DND-41 (cell line): ENCODE measurements around the gene RNASE8.

ENCODE experiments used
- ATAC-seq: fragments of 200-7000 bp; cut with Tn5 transposase; 3 replicates; pipeline ENCODE4 v1.9.1; 2021; ENCODE audit warnings: low read depth; ENCODE audit not compliant: insufficient read depth
- DNase-seq: peaks from one replicate; pipeline ENCODE4 v3.0.0-alpha.2; 2020
- H2AFZ ChIP-seq: 2 replicates; pipeline ENCODE4 v1.6.0; 2012; ENCODE audit warnings: low read depth, low read length
- H3K27ac ChIP-seq: 2 replicates; pipeline ENCODE4 v1.5.1; 2012; ENCODE audit warnings: low read length, inconsistent platforms
- H3K27me3 ChIP-seq: fragments of 200-600 bp; sonication (generic); 2 replicates; pipeline ENCODE4 v1.6.0; 2012; ENCODE audit warnings: low read length, mild to moderate bottlenecking, inconsistent platforms; ENCODE audit not compliant: insufficient read depth, poor library complexity
- H3K36me3 ChIP-seq: 2 replicates; pipeline ENCODE4 v1.5.1; 2012; ENCODE audit warnings: low read length, inconsistent platforms; ENCODE audit not compliant: insufficient read depth
- H3K4me1 ChIP-seq: 2 replicates; pipeline ENCODE4 v1.5.1; 2012; ENCODE audit warnings: mild to moderate bottlenecking, low read length; ENCODE audit not compliant: insufficient read depth
- H3K4me2 ChIP-seq: 2 replicates; pipeline ENCODE4 v1.6.0; 2012; ENCODE audit warnings: mild to moderate bottlenecking, moderate library complexity, low read length, inconsistent platforms; ENCODE audit not compliant: insufficient read depth
- H3K4me3 ChIP-seq, 2 experiments: fragments of 200-600 bp in 1 of 2; shearing (Covaris generic) in 1 of 2; 2 replicates each; pipeline ENCODE4 v1.5.1; 2012 to 2016; ENCODE audit warnings: inconsistent platforms in 2 of 2, low read length in 2 of 2, mild to moderate bottlenecking in 2 of 2, low read depth in 1 of 2, moderate library complexity in 1 of 2
- H3K79me2 ChIP-seq: 2 replicates; pipeline ENCODE4 v1.6.0; 2012; ENCODE audit warnings: low read length, inconsistent platforms; ENCODE audit not compliant: insufficient read depth
- H3K9ac ChIP-seq: 2 replicates; pipeline ENCODE4 v1.6.0; 2012; ENCODE audit warnings: low read depth, mild to moderate bottlenecking, inconsistent platforms, low read length, moderate library complexity
- H3K9me3 ChIP-seq: 2 replicates; pipeline ENCODE4 v1.5.1; 2012; ENCODE audit warnings: low read length, moderate library complexity, mild to moderate bottlenecking, inconsistent platforms; ENCODE audit not compliant: insufficient read depth, severe bottlenecking
- H4K20me1 ChIP-seq: 2 replicates; pipeline ENCODE4 v1.6.0; 2012; ENCODE audit warnings: low read length; ENCODE audit not compliant: insufficient read depth
- EZH2 ChIP-seq: IDR thresholded peaks from 3 replicates; pipeline ENCODE4 v1.6.1; 2012; ENCODE audit warnings: borderline replicate concordance, low read depth, mild to moderate bottlenecking, moderate library complexity, low read length, inconsistent platforms; ENCODE audit not compliant: severe bottlenecking
- TF ChIP-seq, protein P1 (sequence below): IDR thresholded peaks from 2 replicates; pipeline ENCODE4 v1.5.1; 2012; ENCODE audit warnings: borderline replicate concordance, low read length, moderate library complexity, mild to moderate bottlenecking; ENCODE audit not compliant: poor library complexity, severe bottlenecking; ENCODE audit errors: extremely low read depth

Gene RNASE8

DNA sequence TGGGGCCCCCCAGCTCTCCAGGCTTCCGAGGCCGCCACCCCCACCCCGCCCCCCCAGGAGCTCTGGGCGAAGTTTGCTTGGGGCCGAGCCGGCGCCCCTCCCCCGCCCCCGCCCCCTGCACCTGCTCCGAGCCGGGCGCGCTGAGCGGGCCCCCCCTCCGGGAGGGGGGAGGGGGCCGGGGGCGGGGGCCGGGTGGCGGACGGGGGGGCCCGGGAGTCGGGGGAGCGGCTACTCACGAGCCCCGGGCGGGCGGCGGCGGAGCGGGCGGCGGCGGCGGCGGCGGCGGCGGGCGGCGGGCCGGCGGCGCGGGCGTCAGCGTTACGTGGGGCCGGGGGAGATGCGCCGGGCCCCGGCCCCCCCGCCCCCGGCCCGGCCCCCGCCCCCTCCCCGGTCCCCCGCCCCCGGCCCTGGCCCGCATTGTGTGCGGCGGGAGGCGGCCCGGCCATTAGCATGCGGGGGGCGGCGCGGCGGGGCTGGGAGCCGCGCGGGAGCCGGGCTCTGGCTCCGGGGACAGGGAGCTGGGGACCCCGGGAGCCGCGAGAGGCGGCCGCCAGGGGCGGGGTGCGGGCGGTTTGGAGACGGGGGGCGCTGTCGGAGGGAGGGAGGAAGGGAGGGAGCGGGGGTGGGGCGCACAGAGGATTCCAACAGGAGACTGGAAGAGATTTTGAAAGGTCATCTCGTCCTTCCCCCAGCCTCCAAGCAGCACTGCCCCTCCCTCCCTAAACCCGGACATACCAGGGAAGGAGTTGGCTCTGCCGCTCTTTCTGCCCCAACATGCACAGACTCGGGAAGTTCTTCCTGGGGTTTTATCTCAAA, 40.7 kb downstream of the RNASE8 start, which contains the start of gene ZNF219:
Gene ZNF219 (minus strand): TSS at position 580 of the 816 bp plus-strand sequence. CDS start 5,064 bp downstream, outside the sequence.
- Histone ChIP-seq H3K27ac (peak within 1 kb of the TSS; percentile 80), H2AFZ (peak within 1 kb of the TSS; percentile 76), H3K4me3 (peak within 1 kb of the TSS; percentile 73 to 79), H3K36me3 (no peaks in the 10 kb centered on the region; the same call in 1 of the 2 replicates), H3K4me2 (peak within 1 kb of the TSS; percentile 90), H3K4me1 (peaks cover 53% of the 10 kb centered on the region), H3K9ac (peak within 1 kb of the TSS; percentile 69), H3K27me3 (no peaks in the 10 kb centered on the region), H3K9me3 (no peaks in the 10 kb centered on the region), H3K79me2 (peaks cover 16% of the 10 kb centered on the region), H4K20me1 (no peaks in the 10 kb centered on the region; the same call in 1 of the 2 replicates)
- no peak for TF ChIP-seq EZH2
- TF ChIP-seq, protein P1, sequence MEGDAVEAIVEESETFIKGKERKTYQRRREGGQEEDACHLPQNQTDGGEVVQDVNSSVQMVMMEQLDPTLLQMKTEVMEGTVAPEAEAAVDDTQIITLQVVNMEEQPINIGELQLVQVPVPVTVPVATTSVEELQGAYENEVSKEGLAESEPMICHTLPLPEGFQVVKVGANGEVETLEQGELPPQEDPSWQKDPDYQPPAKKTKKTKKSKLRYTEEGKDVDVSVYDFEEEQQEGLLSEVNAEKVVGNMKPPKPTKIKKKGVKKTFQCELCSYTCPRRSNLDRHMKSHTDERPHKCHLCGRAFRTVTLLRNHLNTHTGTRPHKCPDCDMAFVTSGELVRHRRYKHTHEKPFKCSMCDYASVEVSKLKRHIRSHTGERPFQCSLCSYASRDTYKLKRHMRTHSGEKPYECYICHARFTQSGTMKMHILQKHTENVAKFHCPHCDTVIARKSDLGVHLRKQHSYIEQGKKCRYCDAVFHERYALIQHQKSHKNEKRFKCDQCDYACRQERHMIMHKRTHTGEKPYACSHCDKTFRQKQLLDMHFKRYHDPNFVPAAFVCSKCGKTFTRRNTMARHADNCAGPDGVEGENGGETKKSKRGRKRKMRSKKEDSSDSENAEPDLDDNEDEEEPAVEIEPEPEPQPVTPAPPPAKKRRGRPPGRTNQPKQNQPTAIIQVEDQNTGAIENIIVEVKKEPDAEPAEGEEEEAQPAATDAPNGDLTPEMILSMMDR: no peak
- ATAC-seq (peak; percentile 56), DNase-seq (peak; percentile 65)

DNA sequence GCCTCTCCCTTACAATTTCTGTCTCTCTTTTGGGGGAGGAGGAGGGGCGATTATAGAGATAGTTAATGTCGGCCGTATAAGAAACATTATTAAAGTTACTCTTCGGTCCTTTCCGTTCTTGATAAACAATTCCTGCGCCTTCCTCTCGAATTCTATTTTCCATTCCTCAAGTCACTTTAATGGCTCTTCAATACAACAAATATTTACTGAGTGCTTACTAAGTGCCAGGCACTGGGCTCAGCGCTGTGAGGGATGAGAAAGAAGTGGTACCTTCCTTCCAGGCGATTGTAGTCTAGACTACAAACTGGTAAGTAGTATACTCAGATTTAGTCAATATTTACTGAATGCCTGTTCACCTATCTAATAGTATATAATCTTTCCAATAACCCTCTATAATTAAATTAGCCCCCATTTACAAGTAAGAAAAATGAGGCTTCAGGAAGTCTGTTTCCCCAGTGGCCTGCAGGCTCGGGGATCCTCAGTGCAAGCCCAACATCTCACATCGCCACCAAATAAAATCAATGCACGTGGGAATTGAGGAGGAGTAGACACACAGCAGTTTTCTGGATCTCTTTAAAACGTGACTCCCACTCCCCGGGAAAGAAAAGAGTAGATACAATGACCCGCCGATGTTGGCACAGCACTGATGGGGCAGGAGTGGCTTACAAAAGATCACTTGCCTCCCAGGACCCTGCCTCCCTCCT, 41.4 kb downstream of the RNASE8 start:
- Histone ChIP-seq H3K9me3 (no peaks in the 10 kb centered on the region), H3K27me3 (no peaks in the 10 kb centered on the region), H3K9ac (peak overlapping the region; percentile 69), H3K27ac (peak overlapping the region; percentile 80), H3K4me2 (peak overlapping the region; percentile 90), H3K4me1 (peaks cover 53% of the 10 kb centered on the region), H2AFZ (peak overlapping the region; percentile 76), H3K79me2 (peaks cover 17% of the 10 kb centered on the region), H4K20me1 (no peaks in the 10 kb centered on the region; the same call in 1 of the 2 replicates), H3K36me3 (no peaks in the 10 kb centered on the region), H3K4me3 (peak overlapping the region; percentile 73 to 79)
- DNase-seq: no peak
- no peak for TF ChIP-seq EZH2
- TF ChIP-seq, protein P1: no peak
- no peak for ATAC-seq

DNA sequence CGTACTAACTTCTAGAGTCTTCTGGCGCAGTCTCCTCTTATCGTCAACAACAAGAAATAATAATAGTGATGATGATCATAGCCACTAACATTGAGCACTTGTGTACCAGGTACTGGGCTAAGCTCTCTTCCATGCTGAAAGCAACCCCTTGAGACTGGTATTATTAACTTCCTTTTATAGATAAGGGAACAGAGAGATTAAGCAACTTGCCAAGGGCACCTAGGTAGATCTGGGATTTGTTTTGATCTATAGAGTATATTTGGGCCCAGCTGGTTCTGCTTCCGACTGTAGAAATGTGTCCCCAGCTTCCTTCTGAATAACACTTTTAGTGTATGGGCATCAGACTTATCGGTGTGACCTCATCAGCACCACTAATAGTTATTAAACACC, 42.0 kb downstream of the RNASE8 start:
- DNase-seq (no peak), ATAC-seq (no peak)
- TF ChIP-seq EZH2: no peak
- TF ChIP-seq, protein P1: no peak
- Histone ChIP-seq H4K20me1 (no peaks in the 10 kb centered on the region; the same call in 1 of the 2 replicates), H3K27me3 (no peaks in the 10 kb centered on the region), H3K4me2 (peak overlapping the region; percentile 90), H3K36me3 (no peaks in the 10 kb centered on the region), H3K9ac (peak overlapping the region; percentile 69), H3K4me3 (peak overlapping the region in 1 of 2 experiments; percentile 73; a peak in 3 of 4 replicates), H2AFZ (no peak overlapping the region), H3K27ac (peak overlapping the region; percentile 80), H3K9me3 (no peaks in the 10 kb centered on the region), H3K4me1 (peaks cover 55% of the 10 kb centered on the region), H3K79me2 (peaks cover 21% of the 10 kb centered on the region)
